CD14-positive monocyte (primary cell): ENCODE measurements around the gene BCKDHB. TPM values are rescaled to one million over a fixed set of nuclear protein-coding genes. Genes with fewer than 3 reads are reported as not detected.

Experiments
- DNase-seq, 3 donors: peaks; one replicate each; pipeline ENCODE4 v3.0.0-alpha.2; 2011 to 2022
- H2AFZ ChIP-seq: 2 replicates; pipeline ENCODE4 v1.6.0; 2012; ENCODE audit warnings: mild to moderate bottlenecking, low read depth, low read length, inconsistent platforms; ENCODE audit not compliant: insufficient read depth, poor library complexity, severe bottlenecking
- H3K27ac ChIP-seq, 2 donors: 1 replicate in 1 of 2; 2 replicates in 1 of 2; pipeline ENCODE4 v1.5.1; 2012 to 2013; ENCODE audit warnings: low read length in 2 of 2, control low read depth in 1 of 2, inconsistent platforms in 1 of 2, low read depth in 1 of 2, mild to moderate bottlenecking in 1 of 2
- H3K27me3 ChIP-seq, 2 donors: one replicate each; pipeline versions ENCODE4 v1.6.0 to v1.6.1; 2011 to 2013; ENCODE audit warnings: low read length in 2 of 2; ENCODE audit not compliant: control insufficient read depth in 2 of 2, insufficient read depth in 2 of 2
- H3K36me3 ChIP-seq, 2 donors: replicated peaks in 1 of 2; 1 replicate in 1 of 2; 2 replicates in 1 of 2; pipeline versions ENCODE4 v1.5.1 to v1.6.1; 2012 to 2013; ENCODE audit warnings: low read length in 2 of 2, control low read depth in 1 of 2, inconsistent platforms in 1 of 2, mild to moderate bottlenecking in 1 of 2; ENCODE audit not compliant: insufficient read depth in 2 of 2, control insufficient read depth in 1 of 2
- H3K4me1 ChIP-seq, 2 donors: 1 replicate in 1 of 2; 2 replicates in 1 of 2; pipeline versions ENCODE4 v1.5.1 to v1.6.1; 2012 to 2013; ENCODE audit warnings: low read length in 2 of 2, control low read depth in 1 of 2, inconsistent platforms in 1 of 2, mild to moderate bottlenecking in 1 of 2, moderate library complexity in 1 of 2; ENCODE audit not compliant: insufficient read depth in 2 of 2, control insufficient read depth in 1 of 2
- H3K4me2 ChIP-seq: replicated peaks from 2 replicates; pipeline ENCODE3; 2012; ENCODE audit warnings: low read length, moderate library complexity, mild to moderate bottlenecking; ENCODE audit not compliant: poor library complexity, severe bottlenecking; ENCODE audit errors: extremely low read depth
- H3K4me3 ChIP-seq, 3 experiments: fragments of 200-600 bp in 1 of 3; sonication (generic) in 1 of 3; replicated peaks in 1 of 3; 1 replicate in 2 of 3; 2 replicates in 1 of 3; pipeline ENCODE4 v1.5.1; 2011 to 2013; ENCODE audit warnings: low read length in 3 of 3, mild to moderate bottlenecking in 3 of 3, control low read depth in 2 of 3, low read depth in 2 of 3, inconsistent platforms in 1 of 3, moderate library complexity in 1 of 3
- H3K79me2 ChIP-seq: 2 replicates; pipeline ENCODE4 v1.6.0; 2012; ENCODE audit warnings: mild to moderate bottlenecking, control low read depth, inconsistent platforms, low read length, moderate library complexity; ENCODE audit not compliant: insufficient read depth
- H3K9ac ChIP-seq: 2 replicates; pipeline ENCODE4 v1.6.0; 2017; ENCODE audit warnings: low read length, mild to moderate bottlenecking; ENCODE audit not compliant: insufficient read depth, poor library complexity, severe bottlenecking
- H3K9me3 ChIP-seq, 2 donors: replicated peaks in 1 of 2; 1 replicate in 1 of 2; 2 replicates in 1 of 2; pipeline versions ENCODE4 v1.5.1 to v1.6.1; 2012 to 2013; ENCODE audit warnings: low read length in 2 of 2, control low read depth in 1 of 2; ENCODE audit not compliant: control insufficient read depth in 1 of 2, insufficient read depth in 1 of 2
- H4K20me1 ChIP-seq: 2 replicates; pipeline ENCODE4 v1.6.0; 2012; ENCODE audit warnings: mild to moderate bottlenecking, low read length, control low read depth, moderate library complexity; ENCODE audit not compliant: insufficient read depth
- H3K27ac Mint-ChIP-seq, 7 donors: one replicate each; pipeline ENCODE4 v1.8.0; 2020; ENCODE audit warnings: mild to moderate bottlenecking in 7 of 7, mixed read lengths in 7 of 7, moderate library complexity in 6 of 7, inconsistent platforms in 2 of 7
- H3K27me3 Mint-ChIP-seq, 3 donors: one replicate each; pipeline ENCODE4 v1.8.0; 2021 to 2022; ENCODE audit warnings: low read depth in 3 of 3, mild to moderate bottlenecking in 3 of 3, mixed read lengths in 3 of 3, moderate library complexity in 3 of 3, inconsistent platforms in 1 of 3
- H3K36me3 Mint-ChIP-seq, 2 donors: one replicate each; pipeline ENCODE4 v1.8.0; 2020; ENCODE audit warnings: mixed read lengths in 2 of 2, inconsistent platforms in 1 of 2, mild to moderate bottlenecking in 1 of 2
- H3K4me1 Mint-ChIP-seq: one replicate; pipeline ENCODE4 v1.8.0; 2020; ENCODE audit warnings: mild to moderate bottlenecking, mixed read lengths
- H3K4me3 Mint-ChIP-seq, 2 donors: one replicate each; pipeline ENCODE4 v1.8.0; 2020; ENCODE audit warnings: mild to moderate bottlenecking in 2 of 2, mixed read lengths in 2 of 2, moderate library complexity in 1 of 2
- H3K9me3 Mint-ChIP-seq, 7 donors: one replicate each; pipeline ENCODE4 v1.8.0; 2020 to 2022; ENCODE audit warnings: mixed read lengths in 7 of 7, mild to moderate bottlenecking in 6 of 7, moderate library complexity in 6 of 7, inconsistent platforms in 2 of 7
- CTCF ChIP-seq: fragments of 200-600 bp; IDR thresholded peaks from one replicate; pipeline ENCODE4 v1.8.0; 2022; ENCODE audit warnings: antibody characterized with exemption, mild to moderate bottlenecking
- WGBS: methylation state at CpG from one replicate; pipeline ENCODE4 v1.1.5; 2013; ENCODE audit warnings: missing lambda C conversion rate; ENCODE audit not compliant: insufficient coverage; 5-methylcytosine and 5-hydroxymethylcytosine counted together
- intact Hi-C, 2 donors: fragments of 100-400 bp; cut with micrococcal nuclease; formaldehyde crosslinking; loops; one replicate each; pipeline versions ENCODE4 v1.15.0 to v1.15.1; 2023
- polyA plus RNA-seq, 3 donors: library from polyadenylated mRNA; depleted of rRNA in 1 of 3; unstranded in 2 of 3; stranded (reverse) in 1 of 3; fragments of 300-500 nt in 2 of 3; fragments of >200 nt in 1 of 3; fragmentation: Illumina TruSeq in 2 of 3; gene quantifications; 1 replicate in 2 of 3; 2 replicates in 1 of 3; pipeline ENCODE4 v1.2.3, GENCODE V29; 2012 to 2021

BCKDHB gene
- polyA plus RNA-seq, 3 donors, result 1.8 to 4.6 (median 4.0) TPM

GRCh38 chr6:80343511-80343910 lies 237.0 kb downstream of the BCKDHB start:
- no peaks in the 10 kb centered on the region for H3K36me3 ChIP-seq
- H3K4me3 ChIP-seq, result no peak overlapping the region
- no CpG with 5 or more reads among the region's 2 CpGs for WGBS
- H3K79me2 ChIP-seq, result no peaks in the 10 kb centered on the region
- no peak overlapping the region for H3K4me2 ChIP-seq
- Mint-ChIP-seq H3K27me3 (no peaks in the 10 kb centered on the region), H3K27ac (no peak overlapping the region), H3K4me1 (no peaks in the 10 kb centered on the region), H3K4me3 (no peak overlapping the region), H3K36me3 (no peaks in the 10 kb centered on the region), H3K9me3 (peaks cover 0 to 2% (median 0%) of the 10 kb centered on the region in 7 donors)
- no peaks in the 10 kb centered on the region for H3K4me1 ChIP-seq
- intact Hi-C loops, result no loop called here
- no peaks in the 10 kb centered on the region for H3K27me3 ChIP-seq
- no peak overlapping the region for H3K27ac ChIP-seq
- H4K20me1 ChIP-seq, result no peaks in the 10 kb centered on the region
- no peak for TF ChIP-seq CTCF
- no peak overlapping the region for H3K9ac ChIP-seq
- no peaks in the 10 kb centered on the region for H3K9me3 ChIP-seq
- no peak overlapping the region for H2AFZ ChIP-seq
- no peak for DNase-seq

- Histone ChIP-seq H2AFZ (no peak overlapping the region), H3K79me2 (no peaks in the 10 kb centered on the region), H3K9me3 (no peaks in the 10 kb centered on the region), H4K20me1 (no peaks in the 10 kb centered on the region), H3K4me1 (no peaks in the 10 kb centered on the region), H3K9ac (no peak overlapping the region), H3K4me2 (no peak overlapping the region), H3K27ac (no peak overlapping the region), H3K4me3 (no peak overlapping the region), H3K27me3 (no peaks in the 10 kb centered on the region), H3K36me3 (no peaks in the 10 kb centered on the region)
- no peaks in the 10 kb centered on the region for H3K36me3 Mint-ChIP-seq
- TF ChIP-seq CTCF, result no peak
- H3K27ac Mint-ChIP-seq, result no peak overlapping the region
- no CpG with 5 or more reads among the region's 1 CpG for WGBS
- intact Hi-C loops, result no loop called here
- no peak overlapping the region for H3K4me3 Mint-ChIP-seq
- DNase-seq, result no peak
- H3K9me3 Mint-ChIP-seq, result peaks cover 0 to 6% (median 1%) of the 10 kb centered on the region in 7 donors
- H3K27me3 Mint-ChIP-seq, result no peaks in the 10 kb centered on the region
- H3K4me1 Mint-ChIP-seq, result no peaks in the 10 kb centered on the region
Observed at GRCh38 chr6:80347101-80347500, 240.6 kb downstream of the BCKDHB start.
